Neural cell (in vitro differentiated cells): ENCODE data around the gene RGS9.

Experiments
- EP300 ChIP-seq: fragments of 450-650 bp; conservative IDR thresholded peaks from 2 replicates; pipeline ENCODE4 v1.6.1; 2014; ENCODE audit warnings: antibody characterized with exemption, mild to moderate bottlenecking, moderate library complexity; ENCODE audit not compliant: poor library complexity, severe bottlenecking
- EZH2 ChIP-seq: fragments of 200-600, 300-800 bp; shearing (Covaris generic), sonication (generic); IDR thresholded peaks from 2 replicates; pipeline ENCODE4 v1.6.1; 2014; ENCODE audit warnings: antibody characterized with exemption, low read length, borderline replicate concordance, mild to moderate bottlenecking; ENCODE audit not compliant: insufficient read depth, poor library complexity, severe bottlenecking
- MXI1 ChIP-seq: fragments of 450-650 bp; conservative IDR thresholded peaks from 2 replicates; pipeline ENCODE4 v1.6.1; 2014; ENCODE audit warnings: antibody characterized with exemption, mild to moderate bottlenecking; ENCODE audit not compliant: poor library complexity, severe bottlenecking
- POLR2AphosphoS5 ChIP-seq: IDR thresholded peaks from 2 replicates; pipeline ENCODE4 v1.6.1; 2012
- SMC3 ChIP-seq: fragments of 450-650 bp; conservative IDR thresholded peaks from 2 replicates; pipeline ENCODE4 v1.6.1; 2014; ENCODE audit warnings: antibody characterized with exemption, mild to moderate bottlenecking, moderate library complexity; ENCODE audit not compliant: poor library complexity
- TAF1 ChIP-seq: IDR thresholded peaks from 2 replicates; pipeline ENCODE4 v1.6.1; 2012; ENCODE audit warnings: low read depth
- TF ChIP-seq, protein P1 (sequence below): fragments of 450-650 bp; IDR thresholded peaks from 2 replicates; pipeline ENCODE4 v1.5.1; 2014; ENCODE audit warnings: antibody characterized with exemption, mild to moderate bottlenecking, moderate library complexity; ENCODE audit not compliant: poor library complexity, severe bottlenecking
- TF ChIP-seq, protein P2 (sequence below): IDR thresholded peaks from 2 replicates; pipeline ENCODE4 v1.6.1; 2012; ENCODE audit warnings: borderline replicate concordance

DNA sequence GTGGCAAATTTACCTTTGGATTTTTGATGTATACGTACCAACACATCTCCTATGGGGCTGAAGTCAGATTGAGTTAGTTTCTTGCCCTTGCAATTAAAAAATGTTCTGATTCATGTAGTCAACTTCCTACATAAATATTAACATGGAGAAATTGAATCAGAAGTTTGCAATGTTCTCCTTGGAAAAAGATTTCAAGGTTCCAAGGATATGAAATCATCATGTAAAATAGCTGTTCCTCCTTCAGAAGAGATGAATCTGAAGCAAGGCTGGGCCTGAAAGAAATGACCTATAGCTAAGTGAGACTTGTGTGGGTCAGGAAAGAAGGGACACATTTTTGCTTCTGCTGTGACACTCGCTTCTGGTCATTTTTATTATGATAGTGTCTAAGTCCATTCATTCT lies 131.7 kb downstream of the RGS9 start:
- TF ChIP-seq, protein P1, sequence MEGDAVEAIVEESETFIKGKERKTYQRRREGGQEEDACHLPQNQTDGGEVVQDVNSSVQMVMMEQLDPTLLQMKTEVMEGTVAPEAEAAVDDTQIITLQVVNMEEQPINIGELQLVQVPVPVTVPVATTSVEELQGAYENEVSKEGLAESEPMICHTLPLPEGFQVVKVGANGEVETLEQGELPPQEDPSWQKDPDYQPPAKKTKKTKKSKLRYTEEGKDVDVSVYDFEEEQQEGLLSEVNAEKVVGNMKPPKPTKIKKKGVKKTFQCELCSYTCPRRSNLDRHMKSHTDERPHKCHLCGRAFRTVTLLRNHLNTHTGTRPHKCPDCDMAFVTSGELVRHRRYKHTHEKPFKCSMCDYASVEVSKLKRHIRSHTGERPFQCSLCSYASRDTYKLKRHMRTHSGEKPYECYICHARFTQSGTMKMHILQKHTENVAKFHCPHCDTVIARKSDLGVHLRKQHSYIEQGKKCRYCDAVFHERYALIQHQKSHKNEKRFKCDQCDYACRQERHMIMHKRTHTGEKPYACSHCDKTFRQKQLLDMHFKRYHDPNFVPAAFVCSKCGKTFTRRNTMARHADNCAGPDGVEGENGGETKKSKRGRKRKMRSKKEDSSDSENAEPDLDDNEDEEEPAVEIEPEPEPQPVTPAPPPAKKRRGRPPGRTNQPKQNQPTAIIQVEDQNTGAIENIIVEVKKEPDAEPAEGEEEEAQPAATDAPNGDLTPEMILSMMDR, result no peak
- TF ChIP-seq EZH2, result no peak
- TF ChIP-seq POLR2AphosphoS5, result no peak
- TF ChIP-seq, protein P2, sequence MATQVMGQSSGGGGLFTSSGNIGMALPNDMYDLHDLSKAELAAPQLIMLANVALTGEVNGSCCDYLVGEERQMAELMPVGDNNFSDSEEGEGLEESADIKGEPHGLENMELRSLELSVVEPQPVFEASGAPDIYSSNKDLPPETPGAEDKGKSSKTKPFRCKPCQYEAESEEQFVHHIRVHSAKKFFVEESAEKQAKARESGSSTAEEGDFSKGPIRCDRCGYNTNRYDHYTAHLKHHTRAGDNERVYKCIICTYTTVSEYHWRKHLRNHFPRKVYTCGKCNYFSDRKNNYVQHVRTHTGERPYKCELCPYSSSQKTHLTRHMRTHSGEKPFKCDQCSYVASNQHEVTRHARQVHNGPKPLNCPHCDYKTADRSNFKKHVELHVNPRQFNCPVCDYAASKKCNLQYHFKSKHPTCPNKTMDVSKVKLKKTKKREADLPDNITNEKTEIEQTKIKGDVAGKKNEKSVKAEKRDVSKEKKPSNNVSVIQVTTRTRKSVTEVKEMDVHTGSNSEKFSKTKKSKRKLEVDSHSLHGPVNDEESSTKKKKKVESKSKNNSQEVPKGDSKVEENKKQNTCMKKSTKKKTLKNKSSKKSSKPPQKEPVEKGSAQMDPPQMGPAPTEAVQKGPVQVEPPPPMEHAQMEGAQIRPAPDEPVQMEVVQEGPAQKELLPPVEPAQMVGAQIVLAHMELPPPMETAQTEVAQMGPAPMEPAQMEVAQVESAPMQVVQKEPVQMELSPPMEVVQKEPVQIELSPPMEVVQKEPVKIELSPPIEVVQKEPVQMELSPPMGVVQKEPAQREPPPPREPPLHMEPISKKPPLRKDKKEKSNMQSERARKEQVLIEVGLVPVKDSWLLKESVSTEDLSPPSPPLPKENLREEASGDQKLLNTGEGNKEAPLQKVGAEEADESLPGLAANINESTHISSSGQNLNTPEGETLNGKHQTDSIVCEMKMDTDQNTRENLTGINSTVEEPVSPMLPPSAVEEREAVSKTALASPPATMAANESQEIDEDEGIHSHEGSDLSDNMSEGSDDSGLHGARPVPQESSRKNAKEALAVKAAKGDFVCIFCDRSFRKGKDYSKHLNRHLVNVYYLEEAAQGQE, result no peak
- TF ChIP-seq EP300, result no peak
- TF ChIP-seq MXI1, result no peak
- no peak for TF ChIP-seq SMC3
- TF ChIP-seq TAF1, result no peak
